ENCODE measurements around the gene CDH4.

DNA sequence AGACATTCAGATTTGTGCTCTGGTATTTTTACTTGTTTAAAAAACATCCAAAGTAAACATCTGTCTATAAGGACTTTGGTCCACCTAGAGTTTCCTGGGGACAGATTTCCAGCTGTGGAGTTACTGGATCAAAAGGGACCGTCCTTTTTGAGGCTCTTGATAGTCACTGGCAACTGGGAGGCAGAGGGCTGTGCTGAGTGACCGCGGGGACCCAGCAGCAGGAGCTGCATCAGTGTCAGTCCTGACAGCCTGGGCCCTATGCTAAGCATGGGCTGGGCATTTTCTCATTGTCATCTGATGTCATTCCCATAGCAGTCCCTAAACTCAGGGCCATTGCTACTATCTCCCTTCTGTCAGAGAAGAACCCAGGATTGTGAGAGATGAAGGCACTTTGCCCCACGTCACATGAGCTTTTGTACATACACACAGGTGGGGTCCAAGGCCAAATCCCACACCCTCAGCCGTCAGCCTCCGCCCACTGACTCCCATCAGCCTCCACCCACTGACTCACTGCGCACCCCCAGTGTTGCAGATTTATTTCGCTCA, 519.8 kb downstream of the CDH4 start:
- TF ChIP-seq, protein P1, sequence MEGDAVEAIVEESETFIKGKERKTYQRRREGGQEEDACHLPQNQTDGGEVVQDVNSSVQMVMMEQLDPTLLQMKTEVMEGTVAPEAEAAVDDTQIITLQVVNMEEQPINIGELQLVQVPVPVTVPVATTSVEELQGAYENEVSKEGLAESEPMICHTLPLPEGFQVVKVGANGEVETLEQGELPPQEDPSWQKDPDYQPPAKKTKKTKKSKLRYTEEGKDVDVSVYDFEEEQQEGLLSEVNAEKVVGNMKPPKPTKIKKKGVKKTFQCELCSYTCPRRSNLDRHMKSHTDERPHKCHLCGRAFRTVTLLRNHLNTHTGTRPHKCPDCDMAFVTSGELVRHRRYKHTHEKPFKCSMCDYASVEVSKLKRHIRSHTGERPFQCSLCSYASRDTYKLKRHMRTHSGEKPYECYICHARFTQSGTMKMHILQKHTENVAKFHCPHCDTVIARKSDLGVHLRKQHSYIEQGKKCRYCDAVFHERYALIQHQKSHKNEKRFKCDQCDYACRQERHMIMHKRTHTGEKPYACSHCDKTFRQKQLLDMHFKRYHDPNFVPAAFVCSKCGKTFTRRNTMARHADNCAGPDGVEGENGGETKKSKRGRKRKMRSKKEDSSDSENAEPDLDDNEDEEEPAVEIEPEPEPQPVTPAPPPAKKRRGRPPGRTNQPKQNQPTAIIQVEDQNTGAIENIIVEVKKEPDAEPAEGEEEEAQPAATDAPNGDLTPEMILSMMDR (tag by site-specific recombination; IDR thresholded peaks at IDR 0.05): no peak
- TF ChIP-seq, protein P2, sequence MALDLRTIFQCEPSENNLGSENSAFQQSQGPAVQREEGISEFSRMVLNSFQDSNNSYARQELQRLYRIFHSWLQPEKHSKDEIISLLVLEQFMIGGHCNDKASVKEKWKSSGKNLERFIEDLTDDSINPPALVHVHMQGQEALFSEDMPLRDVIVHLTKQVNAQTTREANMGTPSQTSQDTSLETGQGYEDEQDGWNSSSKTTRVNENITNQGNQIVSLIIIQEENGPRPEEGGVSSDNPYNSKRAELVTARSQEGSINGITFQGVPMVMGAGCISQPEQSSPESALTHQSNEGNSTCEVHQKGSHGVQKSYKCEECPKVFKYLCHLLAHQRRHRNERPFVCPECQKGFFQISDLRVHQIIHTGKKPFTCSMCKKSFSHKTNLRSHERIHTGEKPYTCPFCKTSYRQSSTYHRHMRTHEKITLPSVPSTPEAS (tag by site-specific recombination; IDR thresholded peaks at IDR 0.05): no peak
